DOHH2 (cell line): Measurements from ENCODE around the gene LRMDA.

Experiments used
- H3F3A ChIP-seq: fragments of 200-600 bp; sonication (generic), shearing (Covaris generic); 2 replicates; pipeline ENCODE4 v1.6.0; 2016; ENCODE audit warnings: antibody characterized with exemption, mild to moderate bottlenecking; ENCODE audit not compliant: control insufficient read depth, insufficient read depth
- H3K27ac ChIP-seq: fragments of 200-600 bp; sonication (generic); 2 replicates; pipeline ENCODE4 v1.5.1; 2014; ENCODE audit warnings: low read depth, mild to moderate bottlenecking, low read length, moderate library complexity
- H3K27me3 ChIP-seq: fragments of 200-600 bp; sonication (generic); 2 replicates; pipeline ENCODE4 v1.6.1; 2014; ENCODE audit warnings: mild to moderate bottlenecking, low read length, mixed read lengths; ENCODE audit not compliant: control insufficient read depth
- H3K36me3 ChIP-seq: fragments of 200-600 bp; sonication (generic); 2 replicates; pipeline ENCODE4 v1.6.1; 2014; ENCODE audit warnings: mild to moderate bottlenecking, low read length, moderate library complexity, mixed read lengths; ENCODE audit not compliant: control insufficient read depth
- H3K4me1 ChIP-seq: fragments of 200-600 bp; sonication (generic); 2 replicates; pipeline ENCODE4 v1.6.1; 2014; ENCODE audit warnings: mild to moderate bottlenecking, low read length, mixed read lengths; ENCODE audit not compliant: control insufficient read depth
- H3K4me2 ChIP-seq: fragments of 200-600 bp; sonication (generic); 2 replicates; pipeline ENCODE4 v1.6.0; 2014; ENCODE audit warnings: mild to moderate bottlenecking, low read length, moderate library complexity
- H3K4me3 ChIP-seq: fragments of 200-600 bp; sonication (generic); 2 replicates; pipeline ENCODE4 v1.5.1; 2014; ENCODE audit warnings: mild to moderate bottlenecking, low read length, mixed read lengths
- H3K79me2 ChIP-seq: fragments of 200-600 bp; sonication (generic); 2 replicates; pipeline ENCODE4 v1.6.1; 2014; ENCODE audit warnings: mild to moderate bottlenecking, low read length, mixed read lengths; ENCODE audit not compliant: control insufficient read depth
- H3K9me2 ChIP-seq: fragments of 200-600 bp; sonication (generic); replicated peaks from 2 replicates; pipeline ENCODE4 v1.6.1; 2014; ENCODE audit warnings: mild to moderate bottlenecking, low read length, mixed read lengths; ENCODE audit not compliant: control insufficient read depth
- H3K9me3 ChIP-seq: fragments of 200-600 bp; sonication (generic); 2 replicates; pipeline ENCODE4 v1.6.1; 2014; ENCODE audit warnings: antibody characterized with exemption, low read length, mixed read lengths; ENCODE audit not compliant: control insufficient read depth, insufficient read depth
- H4K20me1 ChIP-seq: fragments of 200-600 bp; sonication (generic); 2 replicates; pipeline ENCODE4 v1.6.0; 2014; ENCODE audit warnings: low read depth, mild to moderate bottlenecking, antibody characterized with exemption, low read length, moderate library complexity; ENCODE audit not compliant: control insufficient read depth, insufficient read depth
- CTCF ChIP-seq: fragments of 200-600 bp; sonication (generic); IDR thresholded peaks from one replicate; pipeline ENCODE4 v1.5.1; 2014; ENCODE audit warnings: antibody characterized with exemption, mild to moderate bottlenecking, low read depth, low read length; ENCODE audit not compliant: poor library complexity, severe bottlenecking
- EZH2phosphoT487 ChIP-seq: fragments of 200-600 bp; sonication (generic); IDR thresholded peaks from 2 replicates; pipeline ENCODE4 v1.6.1; 2017; ENCODE audit warnings: borderline replicate concordance, mild to moderate bottlenecking, antibody characterized with exemption, low read length, moderate library complexity, mixed read lengths

The LRMDA gene

DNA sequence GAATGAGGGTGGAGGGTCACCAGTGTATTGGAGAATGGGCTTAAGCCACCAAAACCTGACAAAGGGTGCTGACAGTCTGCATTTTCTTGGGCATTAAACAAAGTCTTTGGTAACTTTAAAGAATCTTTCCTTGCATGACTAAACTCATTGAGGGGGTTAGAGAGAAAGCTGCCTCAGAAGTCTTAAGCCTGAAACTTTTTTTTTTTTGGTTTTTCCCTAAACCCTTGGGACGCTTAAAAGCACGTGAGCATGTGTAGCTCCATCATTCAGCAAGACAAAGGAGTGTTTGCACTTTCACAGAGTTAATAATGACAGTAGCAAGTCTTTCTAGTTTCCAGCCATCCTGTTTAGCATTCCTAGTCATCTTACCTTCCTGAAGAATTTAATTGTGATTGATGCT lies 110.7 kb downstream of the LRMDA start:
- H3K9me3 ChIP-seq, result no peaks in the 10 kb centered on the region
- no peak overlapping the region for H3K4me3 ChIP-seq
- H3K9me2 ChIP-seq, result no peaks in the 10 kb centered on the region
- no peaks in the 10 kb centered on the region for H3K27me3 ChIP-seq
- H3F3A ChIP-seq, result no peaks in the 10 kb centered on the region
- TF ChIP-seq CTCF, result no peak
- TF ChIP-seq EZH2phosphoT487, result no peak
- no peaks in the 10 kb centered on the region for H4K20me1 ChIP-seq
- no peaks in the 10 kb centered on the region for H3K79me2 ChIP-seq
- no peaks in the 10 kb centered on the region for H3K36me3 ChIP-seq
- no peaks in the 10 kb centered on the region for H3K4me1 ChIP-seq
- no peak overlapping the region for H3K27ac ChIP-seq
- H3K4me2 ChIP-seq, result no peak overlapping the region

GRCh38 chr10:75542906-75543305 lies 111.5 kb downstream of the LRMDA start:
- no peaks in the 10 kb centered on the region for H3K79me2 ChIP-seq
- no peaks in the 10 kb centered on the region for H4K20me1 ChIP-seq
- H3K4me1 ChIP-seq, result no peaks in the 10 kb centered on the region
- TF ChIP-seq CTCF (no peak), EZH2phosphoT487 (no peak)
- H3K27me3 ChIP-seq, result no peaks in the 10 kb centered on the region
- H3K27ac ChIP-seq, result no peak overlapping the region
- no peak overlapping the region for H3K4me3 ChIP-seq
- no peaks in the 10 kb centered on the region for H3K9me3 ChIP-seq
- no peaks in the 10 kb centered on the region for H3K9me2 ChIP-seq
- H3K36me3 ChIP-seq, result no peaks in the 10 kb centered on the region
- H3F3A ChIP-seq, result no peaks in the 10 kb centered on the region
- no peak overlapping the region for H3K4me2 ChIP-seq

GRCh38 chr10:75544386-75544785 lies 113.0 kb downstream of the LRMDA start:
- TF ChIP-seq CTCF (no peak), EZH2phosphoT487 (no peak)
- Histone ChIP-seq H3K9me3 (no peaks in the 10 kb centered on the region), H3K36me3 (no peaks in the 10 kb centered on the region), H4K20me1 (no peaks in the 10 kb centered on the region), H3K27me3 (no peaks in the 10 kb centered on the region), H3K79me2 (no peaks in the 10 kb centered on the region), H3K4me3 (no peak overlapping the region), H3F3A (no peaks in the 10 kb centered on the region), H3K9me2 (no peaks in the 10 kb centered on the region), H3K4me2 (no peak overlapping the region), H3K27ac (no peak overlapping the region), H3K4me1 (no peaks in the 10 kb centered on the region)
